GM12873 (cell line): ENCODE measurements around the gene SCARB1.

ENCODE experiments used
- CTCF ChIP-seq: IDR thresholded peaks from 2 replicates; pipeline ENCODE4 v1.5.1; 2012; ENCODE audit warnings: low read depth, mild to moderate bottlenecking, moderate library complexity, low read length, control low read depth; ENCODE audit not compliant: insufficient read depth; ENCODE audit errors: missing control alignments

Gene SCARB1

GRCh38 chr12:124767066-124767821 lies 96.4 kb downstream of the SCARB1 start:
- TF ChIP-seq CTCF = peak; percentile 96

GRCh38 chr12:124766727-124767065 lies 97.0 kb downstream of the SCARB1 start:
- TF ChIP-seq CTCF = no peak

- no peak for TF ChIP-seq CTCF
These were observed 97.8 kb downstream of the SCARB1 start for GRCh38 chr12:124765581-124766489.

GRCh38 chr12:124764870-124765580 lies 98.6 kb downstream of the SCARB1 start:
- no peak for TF ChIP-seq CTCF

- TF ChIP-seq CTCF = peak; percentile 83
These were observed 99.2 kb downstream of the SCARB1 start for GRCh38 chr12:124764451-124764850.

- no peak for TF ChIP-seq CTCF
These were observed 100.1 kb downstream of the SCARB1 start for GRCh38 chr12:124763594-124763979.

GRCh38 chr12:124762791-124763593 lies 100.7 kb downstream of the SCARB1 start:
- TF ChIP-seq CTCF = no peak
